KOPT-K1 (cell line): ENCODE data around the gene DNAH8.

ENCODE experiments used
- H3K27ac ChIP-seq: fragments of 200-600 bp; sonication (generic); 2 replicates; pipeline ENCODE4 v1.5.1; 2016; ENCODE audit warnings: antibody characterized with exemption, mild to moderate bottlenecking, low read depth, low read length; ENCODE audit not compliant: poor library complexity, severe bottlenecking
- H3K36me3 ChIP-seq: fragments of 200-600 bp; sonication (generic); 2 replicates; pipeline ENCODE4 v1.5.1; 2017; ENCODE audit warnings: antibody characterized with exemption, mild to moderate bottlenecking, low read length, moderate library complexity; ENCODE audit not compliant: insufficient read depth
- H3K9me3 ChIP-seq: fragments of 200-600 bp; sonication (generic); 2 replicates; pipeline ENCODE4 v1.5.1; 2017; ENCODE audit warnings: antibody characterized with exemption, low read length, mild to moderate bottlenecking; ENCODE audit not compliant: insufficient read depth, poor library complexity, severe bottlenecking

DNAH8 gene

DNA sequence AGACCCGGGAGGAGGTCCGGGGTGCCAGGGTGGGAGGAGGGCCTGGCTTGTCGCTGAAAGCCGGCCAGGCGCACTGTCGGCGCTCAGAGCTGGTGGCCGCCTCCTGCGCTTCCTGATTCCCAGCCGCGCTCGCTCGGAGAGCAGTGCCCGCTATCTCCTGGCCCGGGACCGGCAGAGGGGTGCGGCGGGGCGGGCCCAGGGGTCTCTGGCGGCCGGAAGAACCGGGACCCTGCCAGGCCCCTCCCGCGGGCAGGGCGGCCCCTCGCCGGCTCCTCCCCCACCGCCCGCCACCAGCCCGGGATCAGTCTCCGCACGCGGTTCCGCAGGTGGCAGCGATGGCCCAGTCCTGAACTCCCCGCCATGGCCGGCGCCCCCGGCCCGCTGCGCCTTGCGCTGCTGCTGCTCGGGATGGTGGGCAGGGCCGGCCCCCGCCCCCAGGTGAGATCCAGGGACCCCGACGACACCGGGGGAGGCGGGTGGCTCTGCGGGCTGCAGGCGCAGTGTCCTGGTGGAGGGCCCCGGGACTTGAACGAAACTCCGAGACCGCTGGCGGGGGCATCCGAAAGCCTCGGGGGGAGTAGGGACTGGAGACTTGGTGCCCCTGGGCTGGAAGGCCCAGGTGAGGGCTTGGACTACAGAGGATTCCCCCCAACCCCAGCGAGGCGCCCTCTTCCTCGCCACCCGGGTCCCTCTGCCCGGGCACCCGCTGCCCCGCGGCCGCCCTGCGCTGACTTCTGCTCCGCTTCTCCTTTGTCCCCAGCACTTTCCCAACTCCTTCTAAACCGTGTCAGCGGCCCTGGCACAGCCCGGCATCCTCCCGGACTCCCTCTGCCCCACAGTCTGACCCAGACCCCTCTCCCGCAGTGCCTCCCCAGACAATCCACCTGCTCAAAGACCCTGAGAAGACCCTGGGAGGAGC, 333.6 kb downstream of the DNAH8 start, which contains the start of gene GLP1R:
TSS of gene GLP1R (plus strand) at position 301 of the 919 bp plus-strand sequence. CDS start at position 361, 60 bp downstream.
- H3K36me3 ChIP-seq, result no peaks in the 10 kb centered on the region
- no peak within 1 kb of the TSS for H3K27ac ChIP-seq
- no peaks in the 10 kb centered on the region for H3K9me3 ChIP-seq

DNA sequence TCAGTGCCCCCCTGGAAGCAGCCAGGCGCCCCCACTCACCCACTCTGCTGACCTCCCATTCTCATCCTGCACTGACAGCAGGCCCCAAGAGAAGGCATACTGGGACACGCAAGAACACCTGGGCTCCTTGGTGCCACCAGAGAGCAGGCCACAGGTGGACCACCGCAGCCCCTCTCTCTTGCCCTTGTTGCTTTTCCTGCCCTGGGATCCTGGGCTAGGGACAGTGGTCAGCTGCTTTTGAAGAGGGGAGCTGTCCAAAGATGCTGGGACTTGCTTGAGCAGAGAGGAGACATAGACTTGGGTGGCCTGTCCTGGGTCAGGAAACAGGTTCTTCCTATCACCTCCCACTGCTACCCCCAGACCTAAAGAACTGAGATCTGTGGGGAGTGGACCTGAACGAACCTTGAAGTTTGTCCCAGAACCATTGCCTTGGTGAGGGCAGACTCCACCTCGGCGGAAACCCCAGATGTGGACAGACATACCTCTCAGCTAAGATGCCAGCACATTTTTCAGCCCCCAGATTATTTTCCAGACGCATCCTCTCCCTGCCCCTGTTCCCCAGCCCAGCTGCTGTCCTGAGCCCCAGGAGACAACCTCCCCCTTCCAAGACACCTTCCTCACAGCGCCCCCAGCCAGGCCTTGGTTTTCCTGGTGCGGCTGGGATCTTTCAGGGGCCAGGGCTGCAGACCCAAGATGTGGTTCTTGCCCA, 334.6 kb downstream of the DNAH8 start:
- H3K36me3 ChIP-seq, result no peaks in the 10 kb centered on the region
- no peak overlapping the region for H3K27ac ChIP-seq
- H3K9me3 ChIP-seq, result no peaks in the 10 kb centered on the region

DNA sequence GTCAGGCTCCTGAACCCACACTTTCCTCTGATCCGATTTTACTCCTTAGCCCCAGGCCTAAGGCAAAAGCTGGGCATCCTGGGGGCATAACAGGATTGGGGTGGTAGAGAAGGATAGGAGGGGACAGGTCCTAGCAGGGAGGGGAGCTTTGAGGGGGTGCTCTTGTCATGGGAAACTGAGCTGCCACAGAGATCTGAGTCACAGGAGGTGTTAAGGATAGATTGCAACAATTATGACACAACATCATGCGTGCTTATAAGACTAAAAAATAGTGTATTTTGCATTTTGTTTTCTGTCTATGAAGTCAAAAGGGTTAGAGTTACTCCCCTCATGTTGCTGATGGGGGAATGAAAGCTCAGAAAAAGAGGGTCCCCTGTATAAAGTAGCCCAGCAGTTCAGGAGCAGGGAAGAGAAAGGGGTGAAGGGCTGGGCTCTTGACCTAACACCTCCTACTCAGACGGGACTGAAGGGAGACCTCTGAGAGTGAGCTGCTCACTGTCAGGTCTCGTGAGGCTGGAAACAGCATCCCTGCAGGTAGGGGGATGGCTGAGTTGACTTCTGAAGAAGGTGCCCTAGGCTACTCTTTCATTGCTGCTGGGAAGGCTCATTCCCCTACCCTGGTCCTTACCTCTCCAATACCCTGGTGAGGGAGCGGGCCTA, 335.5 kb downstream of the DNAH8 start:
- H3K9me3 ChIP-seq, result no peaks in the 10 kb centered on the region
- H3K27ac ChIP-seq, result no peak overlapping the region
- no peaks in the 10 kb centered on the region for H3K36me3 ChIP-seq

DNA sequence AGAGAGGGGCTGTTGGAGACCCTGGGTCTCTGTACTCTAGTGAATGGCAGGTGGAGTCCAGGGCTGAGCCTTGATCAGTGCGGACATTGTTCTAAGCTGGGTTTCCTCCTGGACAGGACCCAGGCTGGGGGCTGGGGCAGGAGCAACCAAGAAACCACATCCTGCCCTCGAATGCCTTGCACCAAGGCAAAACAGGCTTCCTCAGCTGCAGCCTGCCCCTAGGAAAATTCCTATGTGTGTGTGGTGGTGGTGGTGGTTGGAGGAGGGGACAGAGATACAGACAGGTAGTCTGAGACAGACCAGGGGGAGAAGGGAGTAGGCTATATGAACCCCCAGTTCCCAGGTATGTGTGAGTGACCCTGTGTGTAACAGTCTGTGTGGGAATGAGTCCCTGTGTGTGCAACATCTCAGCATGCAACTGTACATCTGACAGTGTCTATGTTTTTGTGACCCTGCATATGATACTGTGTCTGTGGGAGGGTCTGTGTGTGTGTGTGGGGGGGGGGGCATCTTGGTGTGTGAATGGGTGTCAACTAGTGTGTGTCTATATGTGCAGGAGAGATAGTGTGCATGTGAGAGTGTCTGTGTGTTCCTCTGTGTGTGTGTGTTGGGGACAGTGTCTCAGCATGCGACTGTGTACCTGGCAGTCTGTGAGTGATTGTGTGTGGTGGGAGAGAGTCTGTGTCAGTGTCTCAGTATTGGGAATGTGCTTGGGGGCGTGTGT, 336.4 kb downstream of the DNAH8 start:
- H3K27ac ChIP-seq, result no peak overlapping the region
- no peaks in the 10 kb centered on the region for H3K9me3 ChIP-seq
- no peaks in the 10 kb centered on the region for H3K36me3 ChIP-seq

DNA sequence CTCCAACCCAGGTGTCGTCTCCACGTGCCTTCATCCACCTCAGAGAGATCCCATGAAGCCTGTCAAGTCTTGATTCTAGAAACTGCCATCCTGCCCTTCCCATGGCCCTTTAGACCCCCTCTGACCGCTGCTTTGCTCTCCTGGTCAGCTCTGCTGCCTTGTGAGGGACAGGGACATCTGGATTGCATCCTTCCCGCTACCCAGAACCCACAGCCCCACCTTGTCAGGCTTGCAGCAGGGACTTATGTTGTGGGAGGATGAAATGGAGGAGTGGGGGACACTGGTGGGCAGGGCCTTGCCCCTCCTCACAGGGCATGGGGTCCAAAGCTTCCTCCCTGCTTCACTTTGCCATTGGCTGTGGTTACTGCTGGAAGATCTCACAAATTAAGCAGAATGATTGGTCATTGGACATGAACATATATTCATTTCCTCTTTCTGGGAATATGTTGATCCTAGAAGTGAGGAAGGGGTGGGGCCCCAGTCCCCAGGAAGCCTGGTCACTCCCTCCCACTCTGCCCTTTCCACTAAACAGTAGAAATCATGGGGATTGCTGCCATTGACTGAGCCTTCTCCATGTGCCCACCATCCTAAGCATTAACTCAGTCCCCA, 338.0 kb downstream of the DNAH8 start:
- Histone ChIP-seq H3K9me3 (no peaks in the 10 kb centered on the region), H3K27ac (no peak overlapping the region), H3K36me3 (no peaks in the 10 kb centered on the region)

DNA sequence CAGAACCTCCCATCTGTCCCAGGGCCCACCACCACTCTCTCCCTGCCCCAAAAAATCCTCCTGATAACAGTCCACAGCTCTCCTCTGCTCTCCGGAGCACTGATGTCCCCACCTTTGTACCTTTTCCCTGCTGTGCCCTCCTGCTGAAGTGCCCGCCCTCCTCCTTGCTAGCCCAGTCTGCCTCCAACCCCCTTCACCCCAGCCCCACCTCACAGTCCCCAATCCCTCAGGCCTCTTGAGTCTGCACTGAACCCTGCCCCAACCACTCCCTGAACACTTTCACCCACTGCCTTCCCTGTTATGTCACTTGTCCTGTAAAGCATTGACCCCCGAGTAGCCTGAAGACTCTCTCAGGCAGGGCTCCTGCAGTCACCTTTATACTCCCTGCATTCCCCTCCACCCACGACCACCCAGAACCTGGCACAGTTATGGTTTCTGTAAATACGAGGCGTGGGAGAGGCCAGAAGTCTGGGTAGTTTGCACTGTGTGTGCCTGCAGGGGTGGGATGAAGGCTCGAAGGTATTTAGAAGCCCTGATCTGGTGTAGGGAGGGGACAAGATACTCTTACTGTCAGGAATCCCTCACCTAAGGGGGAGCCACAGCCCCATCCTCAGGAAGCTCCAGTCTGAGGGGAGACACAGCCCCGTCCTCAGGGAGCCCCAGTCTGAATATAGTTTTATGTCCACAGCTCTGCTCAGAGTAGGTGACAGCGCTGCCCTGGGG, 338.9 kb downstream of the DNAH8 start:
- no peaks in the 10 kb centered on the region for H3K9me3 ChIP-seq
- H3K36me3 ChIP-seq, result no peaks in the 10 kb centered on the region
- no peak overlapping the region for H3K27ac ChIP-seq

DNA sequence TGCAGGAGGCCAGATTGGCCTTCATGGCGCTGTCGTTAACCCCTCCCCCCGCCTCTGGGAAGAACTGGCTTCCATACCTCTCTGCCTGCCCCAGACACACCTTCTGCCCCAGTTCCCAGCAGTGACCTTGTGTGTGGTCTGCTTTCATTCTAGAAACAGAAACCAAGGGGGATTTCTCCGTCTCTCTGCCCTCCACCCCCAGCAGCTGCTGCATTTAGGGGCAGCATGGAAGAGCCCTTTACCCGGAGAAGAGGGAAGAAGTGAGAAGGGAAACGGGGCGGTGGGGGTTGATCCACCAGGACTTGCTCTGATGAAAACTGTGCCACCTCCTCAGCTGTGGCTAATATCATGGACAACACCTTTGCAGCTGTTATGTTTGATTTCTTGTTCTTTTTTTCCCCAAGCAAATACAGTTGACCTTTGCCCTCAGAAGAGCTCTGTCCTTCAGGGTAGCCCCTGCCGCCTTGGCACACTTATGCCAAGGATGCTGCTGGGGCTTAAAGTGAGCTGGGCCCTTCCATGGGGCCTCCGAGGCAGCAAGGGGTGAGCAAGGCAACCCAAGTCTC, 339.5 kb downstream of the DNAH8 start:
- no peaks in the 10 kb centered on the region for H3K9me3 ChIP-seq
- H3K36me3 ChIP-seq, result no peaks in the 10 kb centered on the region
- H3K27ac ChIP-seq, result no peak overlapping the region

DNA sequence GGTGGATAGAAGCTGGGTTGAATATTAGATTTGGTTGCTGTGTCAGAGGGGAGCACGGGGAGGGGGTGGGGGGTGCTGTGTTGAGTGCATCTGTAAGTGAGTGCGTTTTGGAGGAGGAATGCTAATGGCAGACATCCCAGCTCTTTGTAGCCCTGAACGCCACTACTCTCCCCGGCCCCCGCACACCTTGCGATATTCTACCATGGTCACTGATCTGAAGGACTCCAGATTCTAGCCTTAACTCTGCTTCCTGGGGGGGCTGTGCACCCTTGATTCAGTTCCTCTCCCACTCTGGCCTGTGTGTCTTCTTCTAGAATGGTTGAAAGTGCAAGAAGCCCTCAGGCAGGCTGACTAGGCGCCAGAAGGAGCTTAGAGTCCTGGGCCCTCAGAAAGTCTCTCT, 340.6 kb downstream of the DNAH8 start:
- Histone ChIP-seq H3K9me3 (no peaks in the 10 kb centered on the region), H3K36me3 (no peaks in the 10 kb centered on the region)

DNA sequence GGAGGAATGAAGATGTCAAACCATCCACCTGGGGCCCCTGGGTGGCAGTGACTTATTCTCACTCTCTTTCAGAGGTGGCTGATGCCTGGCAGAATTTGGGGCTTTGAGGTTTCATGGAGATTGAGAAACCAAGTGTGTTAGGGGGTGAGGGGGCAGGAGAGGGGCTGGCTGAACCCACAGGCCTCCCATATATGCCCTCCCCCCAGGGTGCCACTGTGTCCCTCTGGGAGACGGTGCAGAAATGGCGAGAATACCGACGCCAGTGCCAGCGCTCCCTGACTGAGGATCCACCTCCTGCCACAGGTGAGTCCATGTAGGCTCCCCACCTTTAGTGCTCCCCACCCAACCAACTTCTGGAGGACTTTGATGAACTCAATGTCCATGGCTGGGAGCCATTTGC, 341.1 kb downstream of the DNAH8 start:
- Histone ChIP-seq H3K27ac (no peak overlapping the region), H3K36me3 (no peaks in the 10 kb centered on the region), H3K9me3 (no peaks in the 10 kb centered on the region)

More for the DNA sequence above, 340.6 kb downstream of the DNAH8 start:
- H3K27ac ChIP-seq, result no peak overlapping the region

DNA sequence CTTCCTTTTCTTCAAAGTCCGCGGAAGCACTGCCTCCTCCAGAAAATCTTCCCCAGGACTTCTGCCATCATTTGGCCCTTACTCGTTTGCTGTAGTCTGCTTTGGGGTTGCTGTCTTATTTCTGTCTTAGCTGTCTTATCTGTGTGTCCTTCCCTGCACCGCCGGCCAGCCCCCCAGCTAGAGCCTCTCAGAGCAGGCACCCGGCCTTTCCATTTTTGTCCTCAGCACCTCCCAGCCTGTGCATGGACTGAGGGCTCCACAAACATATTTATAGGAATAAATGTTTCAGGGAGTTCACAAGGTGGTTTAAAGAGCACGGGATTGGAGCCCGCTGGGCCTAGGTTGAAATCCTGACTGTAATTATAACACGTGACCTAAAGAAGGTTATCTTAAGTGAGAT, 341.6 kb downstream of the DNAH8 start:
- H3K36me3 ChIP-seq, result no peaks in the 10 kb centered on the region

DNA sequence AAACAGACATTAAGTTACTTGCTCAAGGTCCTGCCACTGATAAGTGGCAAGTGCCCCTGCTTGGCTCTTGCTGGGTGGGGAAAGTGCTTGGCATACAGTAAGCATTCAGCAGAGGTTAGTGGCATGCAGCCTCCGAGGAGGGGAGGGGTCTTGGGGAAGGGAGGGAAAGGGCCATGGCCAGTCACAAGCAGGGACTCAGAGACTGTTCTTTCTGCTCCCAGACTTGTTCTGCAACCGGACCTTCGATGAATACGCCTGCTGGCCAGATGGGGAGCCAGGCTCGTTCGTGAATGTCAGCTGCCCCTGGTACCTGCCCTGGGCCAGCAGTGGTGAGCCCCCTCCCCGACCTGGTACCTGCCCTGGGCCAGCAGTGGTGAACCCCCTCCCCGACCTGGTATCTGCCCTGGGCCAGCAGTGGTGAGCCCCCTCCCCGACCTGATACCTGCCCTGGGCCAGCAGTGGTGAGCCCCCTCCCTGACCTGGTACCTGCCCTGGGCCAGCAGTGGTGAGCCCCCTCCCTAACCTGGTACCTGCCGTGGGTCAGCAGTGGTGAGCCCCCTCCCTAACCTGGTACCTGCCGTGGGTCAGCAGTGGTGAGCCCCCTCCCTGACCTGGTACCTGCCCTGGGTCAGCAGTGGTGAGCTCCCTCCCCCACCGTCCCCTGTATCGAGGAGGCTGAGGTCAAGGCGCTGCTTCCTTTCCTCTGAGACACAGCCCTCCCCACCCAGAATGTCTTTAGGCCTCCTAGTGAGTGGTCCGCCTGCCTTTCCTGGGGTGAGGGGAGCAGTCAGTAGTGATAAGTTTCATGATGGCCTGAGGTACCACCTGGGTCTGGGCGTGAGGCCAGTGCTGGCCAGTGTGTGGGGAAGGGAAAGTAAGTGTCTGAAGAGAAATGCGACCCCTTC, 342.4 kb downstream of the DNAH8 start:
- no peaks in the 10 kb centered on the region for H3K36me3 ChIP-seq
- H3K9me3 ChIP-seq, result no peaks in the 10 kb centered on the region
- no peak overlapping the region for H3K27ac ChIP-seq

More for the DNA sequence above, 341.6 kb downstream of the DNAH8 start:
- H3K27ac ChIP-seq, result no peak overlapping the region
- no peaks in the 10 kb centered on the region for H3K9me3 ChIP-seq

DNA sequence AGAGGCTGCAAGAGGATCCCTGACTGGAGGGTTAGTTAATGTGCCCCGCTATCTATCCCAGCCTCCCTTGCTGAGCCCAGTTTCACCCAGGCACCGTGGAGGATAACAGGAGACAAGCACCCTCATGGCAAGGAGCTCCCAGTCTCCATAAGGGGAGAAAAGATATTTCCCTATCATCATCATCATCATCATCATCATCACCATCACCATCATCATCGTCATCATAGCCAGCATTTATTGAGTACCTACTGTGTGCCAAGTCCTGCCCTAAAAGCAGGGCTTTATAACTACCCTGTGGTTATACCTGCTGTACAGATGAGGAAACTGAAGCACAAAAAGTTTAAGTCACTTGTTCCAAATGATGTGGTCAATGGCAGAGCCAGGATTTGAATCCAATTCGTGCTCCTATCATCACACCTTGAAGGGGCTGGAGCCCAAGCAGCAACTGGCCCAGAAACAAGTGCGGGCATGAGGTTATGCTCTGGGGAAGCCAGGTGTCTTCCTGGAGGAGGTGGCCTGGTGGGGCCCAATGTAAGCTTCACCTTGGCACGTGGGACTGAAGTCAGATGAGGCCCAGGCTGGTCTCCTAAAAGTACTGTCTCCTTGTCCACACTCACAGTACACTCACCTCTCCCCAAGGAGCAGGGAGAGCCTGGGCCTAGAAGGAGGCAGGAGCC, 343.5 kb downstream of the DNAH8 start:
- no peaks in the 10 kb centered on the region for H3K36me3 ChIP-seq
- no peaks in the 10 kb centered on the region for H3K9me3 ChIP-seq
- H3K27ac ChIP-seq, result no peak overlapping the region
